HCT116 (cell line): ENCODE results near the gene EVI5.

ENCODE experiments used
- CBX3 ChIP-seq: IDR thresholded peaks from 2 replicates; pipeline ENCODE4 v1.6.1; 2012; ENCODE audit warnings: low read depth
- SIN3A ChIP-seq: IDR thresholded peaks from 2 replicates; pipeline ENCODE4 v1.6.1; 2012; ENCODE audit warnings: low read depth
- TCF7L2 ChIP-seq: IDR thresholded peaks from 2 replicates; pipeline ENCODE4 v1.7.0; 2011; ENCODE audit warnings: borderline replicate concordance, inconsistent platforms; ENCODE audit not compliant: insufficient read depth, insufficient read length; ENCODE audit errors: extremely low read depth
- YY1 ChIP-seq: IDR thresholded peaks from 2 replicates; pipeline ENCODE4 v1.6.1; 2011; ENCODE audit warnings: low read length, low read depth, moderate library complexity, mild to moderate bottlenecking; ENCODE audit not compliant: insufficient replicate concordance; ENCODE audit errors: extremely low read depth

- no peak for TF ChIP-seq CBX3
- TF ChIP-seq TCF7L2 = no peak
- no peak for TF ChIP-seq SIN3A
- no peak for TF ChIP-seq YY1
These were observed 16.6 kb downstream of the EVI5 start for GRCh38 chr1:92768296-92768695.
